ENCODE results near the gene ZNF644.

The ZNF644 gene

GRCh38 chr1:90986953-90987352 is 34.9 kb downstream of the ZNF644 start:
- Histone ChIP-seq H3K4me3 (ENCODE audit: low read depth, low read length) (no peak overlapping the region), H3K27ac (ENCODE audit: low read depth, low read length) (no peak overlapping the region), H3K4me1 (ENCODE audit: control insufficient read depth in 1 of 2, insufficient read depth in 2 of 2, low read length in 2 of 2) (no peaks in the 10 kb centered on the region), H3K9ac (ENCODE audit: low read length) (no peak overlapping the region), H3K79me1 (ENCODE audit: low read length) (no peaks in the 10 kb centered on the region), H3K23ac (ENCODE audit: low read length) (no peak overlapping the region), H3K79me2 (ENCODE audit: control insufficient read depth, insufficient read depth, low read length, poor library complexity) (peaks cover 2% of the 10 kb centered on the region), H3K4me2 (ENCODE audit: low read length) (no peak overlapping the region), H3K18ac (ENCODE audit: low read length) (no peak overlapping the region), H3K9me3 (ENCODE audit: insufficient read depth, low read depth, low read length) (no peaks in the 10 kb centered on the region), H4K91ac (ENCODE audit: low read depth, low read length) (no peak overlapping the region), H2BK120ac (ENCODE audit: insufficient read depth, low read length, poor library complexity) (no peak overlapping the region), H3K36me3 (ENCODE audit: control insufficient read depth in 1 of 2, insufficient read depth in 2 of 2, low read length in 2 of 2) (peaks cover 0 to 2% of the 10 kb centered on the region in 2 experiments), H4K8ac (ENCODE audit: low read depth, low read length) (no peak overlapping the region), H2BK5ac (ENCODE audit: low read depth, low read length, poor library complexity) (no peak overlapping the region), H2AK5ac (ENCODE audit: low read length) (no peak overlapping the region), H3K27me3 (ENCODE audit: insufficient read depth, low read length) (no peaks in the 10 kb centered on the region), H4K12ac (ENCODE audit: low read depth, low read length) (no peak overlapping the region), H2BK12ac (ENCODE audit: low read length) (no peak overlapping the region), H3K14ac (ENCODE audit: low read length) (no peak overlapping the region), H3K4ac (ENCODE audit: low read depth, low read length) (no peak overlapping the region), H2AFZ (ENCODE audit: insufficient read depth, low read length, poor library complexity) (no peak overlapping the region)
- DNase-seq = no peak
- WGBS (ENCODE audit: extremely low coverage, insufficient coverage, insufficient read length) = no CpG with 5 or more reads among the region's 2 CpGs

DNA sequence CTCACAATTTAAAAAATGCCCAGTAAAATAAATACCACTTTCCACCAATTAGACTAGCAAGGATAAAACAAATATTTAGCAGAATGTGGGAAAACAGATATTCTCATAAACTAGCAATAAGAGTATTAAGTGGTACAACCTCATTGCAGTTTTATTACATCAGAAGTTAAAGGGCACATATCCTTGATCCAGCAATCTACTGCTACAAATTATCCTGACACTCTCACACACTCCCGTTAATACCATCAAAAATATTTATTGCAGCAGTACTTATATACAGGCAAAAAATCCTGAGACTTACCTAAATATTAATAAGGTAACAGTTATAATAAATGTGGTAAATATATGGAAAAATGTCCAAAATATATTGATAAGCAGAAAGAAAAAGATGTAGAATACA is 44.3 kb downstream of the ZNF644 start:
- Histone ChIP-seq H3K9me3 (ENCODE audit: insufficient read depth, low read depth, low read length) (no peaks in the 10 kb centered on the region), H3K23ac (ENCODE audit: low read length) (no peak overlapping the region), H3K4ac (ENCODE audit: low read depth, low read length) (no peak overlapping the region), H2BK5ac (ENCODE audit: low read depth, low read length, poor library complexity) (no peak overlapping the region), H4K12ac (ENCODE audit: low read depth, low read length) (no peak overlapping the region), H2AFZ (ENCODE audit: insufficient read depth, low read length, poor library complexity) (no peak overlapping the region), H3K4me1 (ENCODE audit: control insufficient read depth in 1 of 2, insufficient read depth in 2 of 2, low read length in 2 of 2) (peaks cover 2 to 6% of the 10 kb centered on the region in 2 experiments), H2BK120ac (ENCODE audit: insufficient read depth, low read length, poor library complexity) (no peak overlapping the region), H3K36me3 (ENCODE audit: control insufficient read depth in 1 of 2, insufficient read depth in 2 of 2, low read length in 2 of 2) (peaks cover 3 to 6% of the 10 kb centered on the region in 2 experiments), H2AK5ac (ENCODE audit: low read length) (no peak overlapping the region), H2BK12ac (ENCODE audit: low read length) (no peak overlapping the region), H3K27ac (ENCODE audit: low read depth, low read length) (no peak overlapping the region), H3K4me2 (ENCODE audit: low read length) (no peak overlapping the region), H3K27me3 (ENCODE audit: insufficient read depth, low read length) (no peaks in the 10 kb centered on the region), H3K18ac (ENCODE audit: low read length) (no peak overlapping the region), H3K79me2 (ENCODE audit: control insufficient read depth, insufficient read depth, low read length, poor library complexity) (no peaks in the 10 kb centered on the region), H3K79me1 (ENCODE audit: low read length) (no peaks in the 10 kb centered on the region), H3K9ac (ENCODE audit: low read length) (no peak overlapping the region), H3K14ac (ENCODE audit: low read length) (no peak overlapping the region), H4K91ac (ENCODE audit: low read depth, low read length) (no peak overlapping the region), H3K4me3 (ENCODE audit: low read depth, low read length) (no peak overlapping the region), H4K8ac (ENCODE audit: low read depth, low read length) (no peak overlapping the region)
- no peak for DNase-seq
- no CpG with 5 or more reads among the region's 1 CpG for WGBS (ENCODE audit: extremely low coverage, insufficient coverage, insufficient read length)

DNA sequence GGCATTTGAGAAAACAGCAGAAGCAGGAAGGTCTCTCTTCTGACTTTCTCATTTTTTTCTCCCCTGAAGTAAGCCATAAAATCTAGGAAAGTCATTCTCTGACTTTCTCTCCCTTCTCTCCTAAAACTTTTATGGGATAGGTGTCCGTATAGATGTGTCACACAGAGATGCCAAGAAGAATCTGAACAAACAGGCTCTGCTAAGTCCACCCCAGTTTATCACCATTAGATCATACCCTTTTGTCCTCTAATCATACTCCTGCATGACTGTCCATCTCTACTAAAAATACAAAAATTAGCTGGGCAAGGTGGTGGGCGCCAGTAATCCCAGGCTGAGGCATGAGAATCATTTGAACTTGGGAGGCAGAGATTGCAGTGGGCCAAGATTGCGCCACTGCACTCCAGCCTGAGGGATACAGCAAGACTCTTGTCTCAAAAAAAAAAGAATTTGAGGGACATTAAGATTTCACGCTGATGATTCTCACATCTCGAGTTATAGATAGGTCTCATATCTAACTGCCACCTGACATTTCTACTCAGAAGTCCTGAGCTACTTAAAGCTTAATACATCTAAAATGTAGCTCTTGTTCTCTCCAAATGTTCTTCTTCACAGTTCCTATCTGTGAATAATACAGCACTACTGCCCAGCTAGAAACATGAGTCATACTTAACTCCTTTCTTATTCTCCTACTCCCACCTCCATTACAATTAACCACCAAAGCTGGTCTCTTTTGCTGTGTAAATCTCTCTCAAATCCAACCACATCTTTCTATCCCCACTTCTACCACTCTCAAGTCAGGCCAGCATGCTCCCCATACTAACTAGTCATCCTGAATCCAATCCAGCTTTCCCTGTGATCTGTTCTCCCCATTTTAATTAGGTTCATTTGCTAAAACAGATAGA is 47.7 kb downstream of the ZNF644 start:
- Histone ChIP-seq H4K8ac (ENCODE audit: low read depth, low read length) (no peak overlapping the region), H3K9ac (ENCODE audit: low read length) (no peak overlapping the region), H3K79me2 (ENCODE audit: control insufficient read depth, insufficient read depth, low read length, poor library complexity) (no peaks in the 10 kb centered on the region), H3K4me1 (ENCODE audit: control insufficient read depth in 1 of 2, insufficient read depth in 2 of 2, low read length in 2 of 2) (peaks cover 2 to 6% of the 10 kb centered on the region in 2 experiments), H3K36me3 (ENCODE audit: control insufficient read depth in 1 of 2, insufficient read depth in 2 of 2, low read length in 2 of 2) (peaks cover 7 to 9% of the 10 kb centered on the region in 2 experiments), H3K14ac (ENCODE audit: low read length) (no peak overlapping the region), H3K18ac (ENCODE audit: low read length) (no peak overlapping the region), H3K27ac (ENCODE audit: low read depth, low read length) (no peak overlapping the region), H3K4ac (ENCODE audit: low read depth, low read length) (no peak overlapping the region), H3K79me1 (ENCODE audit: low read length) (no peaks in the 10 kb centered on the region), H2AFZ (ENCODE audit: insufficient read depth, low read length, poor library complexity) (no peak overlapping the region), H3K9me3 (ENCODE audit: insufficient read depth, low read depth, low read length) (no peaks in the 10 kb centered on the region), H3K23ac (ENCODE audit: low read length) (no peak overlapping the region), H4K12ac (ENCODE audit: low read depth, low read length) (no peak overlapping the region), H4K91ac (ENCODE audit: low read depth, low read length) (no peak overlapping the region), H2AK5ac (ENCODE audit: low read length) (no peak overlapping the region), H2BK120ac (ENCODE audit: insufficient read depth, low read length, poor library complexity) (no peak overlapping the region), H3K27me3 (ENCODE audit: insufficient read depth, low read length) (no peaks in the 10 kb centered on the region), H3K4me3 (ENCODE audit: low read depth, low read length) (no peak overlapping the region), H2BK5ac (ENCODE audit: low read depth, low read length, poor library complexity) (no peak overlapping the region), H3K4me2 (ENCODE audit: low read length) (no peak overlapping the region), H2BK12ac (ENCODE audit: low read length) (no peak overlapping the region)
- DNase-seq = peak in 1 of 2 donors; percentile 64
- no CpG with 5 or more reads among the region's 5 CpGs for WGBS (ENCODE audit: extremely low coverage, insufficient coverage, insufficient read length)

- WGBS (ENCODE audit: extremely low coverage, insufficient coverage, insufficient read length) = no CpG with 5 or more reads among the region's 1 CpG
- no peak overlapping the region for H3K4ac ChIP-seq (ENCODE audit: low read depth, low read length)
- H3K9me3 ChIP-seq (ENCODE audit: insufficient read depth, low read depth, low read length) = no peaks in the 10 kb centered on the region
- no peak overlapping the region for H2AK5ac ChIP-seq (ENCODE audit: low read length)
- H3K27ac ChIP-seq (ENCODE audit: low read depth, low read length) = no peak overlapping the region
- H3K79me2 ChIP-seq (ENCODE audit: control insufficient read depth, insufficient read depth, low read length, poor library complexity) = no peaks in the 10 kb centered on the region
- H3K4me3 ChIP-seq (ENCODE audit: low read depth, low read length) = no peak overlapping the region
- H3K18ac ChIP-seq (ENCODE audit: low read length) = no peak overlapping the region
- H4K12ac ChIP-seq (ENCODE audit: low read depth, low read length) = no peak overlapping the region
- no peak overlapping the region for H2BK120ac ChIP-seq (ENCODE audit: insufficient read depth, low read length, poor library complexity)
- H3K14ac ChIP-seq (ENCODE audit: low read length) = no peak overlapping the region
- DNase-seq = no peak
- no peaks in the 10 kb centered on the region for H3K79me1 ChIP-seq (ENCODE audit: low read length)
- peaks cover 2 to 6% of the 10 kb centered on the region in 2 experiments for H3K4me1 ChIP-seq (ENCODE audit: control insufficient read depth in 1 of 2, insufficient read depth in 2 of 2, low read length in 2 of 2)
- H3K9ac ChIP-seq (ENCODE audit: low read length) = no peak overlapping the region
- no peak overlapping the region for H4K8ac ChIP-seq (ENCODE audit: low read depth, low read length)
- no peak overlapping the region for H2BK5ac ChIP-seq (ENCODE audit: low read depth, low read length, poor library complexity)
- no peak overlapping the region for H2BK12ac ChIP-seq (ENCODE audit: low read length)
- H3K4me2 ChIP-seq (ENCODE audit: low read length) = no peak overlapping the region
- no peak overlapping the region for H3K23ac ChIP-seq (ENCODE audit: low read length)
- no peak overlapping the region for H4K91ac ChIP-seq (ENCODE audit: low read depth, low read length)
- H2AFZ ChIP-seq (ENCODE audit: insufficient read depth, low read length, poor library complexity) = no peak overlapping the region
- H3K27me3 ChIP-seq (ENCODE audit: insufficient read depth, low read length) = no peaks in the 10 kb centered on the region
- H3K36me3 ChIP-seq (ENCODE audit: control insufficient read depth in 1 of 2, insufficient read depth in 2 of 2, low read length in 2 of 2) = peaks cover 5 to 6% of the 10 kb centered on the region in 2 experiments
Observed at GRCh38 chr1:90970208-90970607, 51.6 kb downstream of the ZNF644 start.

All from trophoblast cell (in vitro differentiated cells and primary cell).